ENCODE measurements around the gene CDK5RAP2.

Gene CDK5RAP2

GRCh38 chr9:120385606-120386389, 194.2 kb downstream of the CDK5RAP2 start:
- Histone ChIP-seq H3K27ac (replicated peaks) (no peak overlapping the region), H3K27me3 (ENCODE audit: insufficient read depth, poor library complexity, severe bottlenecking) (no peaks in the 10 kb centered on the region), H3K4me3 (replicated peaks; ENCODE audit: insufficient read depth, low read length) (no peak overlapping the region)
- DNase-seq (ENCODE audit: low read depth in 1 of 2, low spot score in 1 of 2): no peak
- TF ChIP-seq SPI1 (IDR thresholded peaks at IDR 0.05; ENCODE audit: borderline replicate concordance, low read depth): no peak
- TF ChIP-seq, protein P1, sequence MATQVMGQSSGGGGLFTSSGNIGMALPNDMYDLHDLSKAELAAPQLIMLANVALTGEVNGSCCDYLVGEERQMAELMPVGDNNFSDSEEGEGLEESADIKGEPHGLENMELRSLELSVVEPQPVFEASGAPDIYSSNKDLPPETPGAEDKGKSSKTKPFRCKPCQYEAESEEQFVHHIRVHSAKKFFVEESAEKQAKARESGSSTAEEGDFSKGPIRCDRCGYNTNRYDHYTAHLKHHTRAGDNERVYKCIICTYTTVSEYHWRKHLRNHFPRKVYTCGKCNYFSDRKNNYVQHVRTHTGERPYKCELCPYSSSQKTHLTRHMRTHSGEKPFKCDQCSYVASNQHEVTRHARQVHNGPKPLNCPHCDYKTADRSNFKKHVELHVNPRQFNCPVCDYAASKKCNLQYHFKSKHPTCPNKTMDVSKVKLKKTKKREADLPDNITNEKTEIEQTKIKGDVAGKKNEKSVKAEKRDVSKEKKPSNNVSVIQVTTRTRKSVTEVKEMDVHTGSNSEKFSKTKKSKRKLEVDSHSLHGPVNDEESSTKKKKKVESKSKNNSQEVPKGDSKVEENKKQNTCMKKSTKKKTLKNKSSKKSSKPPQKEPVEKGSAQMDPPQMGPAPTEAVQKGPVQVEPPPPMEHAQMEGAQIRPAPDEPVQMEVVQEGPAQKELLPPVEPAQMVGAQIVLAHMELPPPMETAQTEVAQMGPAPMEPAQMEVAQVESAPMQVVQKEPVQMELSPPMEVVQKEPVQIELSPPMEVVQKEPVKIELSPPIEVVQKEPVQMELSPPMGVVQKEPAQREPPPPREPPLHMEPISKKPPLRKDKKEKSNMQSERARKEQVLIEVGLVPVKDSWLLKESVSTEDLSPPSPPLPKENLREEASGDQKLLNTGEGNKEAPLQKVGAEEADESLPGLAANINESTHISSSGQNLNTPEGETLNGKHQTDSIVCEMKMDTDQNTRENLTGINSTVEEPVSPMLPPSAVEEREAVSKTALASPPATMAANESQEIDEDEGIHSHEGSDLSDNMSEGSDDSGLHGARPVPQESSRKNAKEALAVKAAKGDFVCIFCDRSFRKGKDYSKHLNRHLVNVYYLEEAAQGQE (IDR thresholded peaks at IDR 0.05; ENCODE audit: insufficient replicate concordance, low read depth): no peak
- TF ChIP-seq POLR2AphosphoS5 (IDR thresholded peaks at IDR 0.05; ENCODE audit: low read depth): no peak
- TF ChIP-seq GABPA (IDR thresholded peaks at IDR 0.05; ENCODE audit: low read depth): no peak
- TF ChIP-seq, protein P2, sequence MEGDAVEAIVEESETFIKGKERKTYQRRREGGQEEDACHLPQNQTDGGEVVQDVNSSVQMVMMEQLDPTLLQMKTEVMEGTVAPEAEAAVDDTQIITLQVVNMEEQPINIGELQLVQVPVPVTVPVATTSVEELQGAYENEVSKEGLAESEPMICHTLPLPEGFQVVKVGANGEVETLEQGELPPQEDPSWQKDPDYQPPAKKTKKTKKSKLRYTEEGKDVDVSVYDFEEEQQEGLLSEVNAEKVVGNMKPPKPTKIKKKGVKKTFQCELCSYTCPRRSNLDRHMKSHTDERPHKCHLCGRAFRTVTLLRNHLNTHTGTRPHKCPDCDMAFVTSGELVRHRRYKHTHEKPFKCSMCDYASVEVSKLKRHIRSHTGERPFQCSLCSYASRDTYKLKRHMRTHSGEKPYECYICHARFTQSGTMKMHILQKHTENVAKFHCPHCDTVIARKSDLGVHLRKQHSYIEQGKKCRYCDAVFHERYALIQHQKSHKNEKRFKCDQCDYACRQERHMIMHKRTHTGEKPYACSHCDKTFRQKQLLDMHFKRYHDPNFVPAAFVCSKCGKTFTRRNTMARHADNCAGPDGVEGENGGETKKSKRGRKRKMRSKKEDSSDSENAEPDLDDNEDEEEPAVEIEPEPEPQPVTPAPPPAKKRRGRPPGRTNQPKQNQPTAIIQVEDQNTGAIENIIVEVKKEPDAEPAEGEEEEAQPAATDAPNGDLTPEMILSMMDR (IDR thresholded peaks at IDR 0.05; ENCODE audit: insufficient read depth, low read length): no peak

DNA sequence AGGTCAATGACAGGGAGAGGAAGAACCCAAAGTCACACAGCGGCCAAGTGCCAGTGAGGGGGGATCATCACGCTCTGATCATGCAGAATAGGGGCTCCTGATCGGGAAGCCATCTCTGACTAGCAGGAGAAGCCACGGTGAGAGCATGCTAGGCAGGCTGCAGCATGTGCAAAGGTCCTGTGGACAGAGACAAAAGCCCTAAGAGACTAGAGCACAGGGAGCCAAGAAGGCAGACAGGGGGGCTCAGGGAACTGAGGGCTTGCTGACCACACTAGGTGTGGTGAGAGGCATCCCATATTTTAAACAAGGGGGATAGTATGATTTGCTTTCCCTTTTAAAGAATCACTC, 195.1 kb downstream of the CDK5RAP2 start:
- H3K27me3 ChIP-seq (ENCODE audit: insufficient read depth, poor library complexity, severe bottlenecking): no peaks in the 10 kb centered on the region
- DNase-seq (ENCODE audit: low read depth in 1 of 2, low spot score in 1 of 2): no peak
- TF ChIP-seq, protein P2 (IDR thresholded peaks at IDR 0.05; ENCODE audit: insufficient read depth, low read length): no peak
- TF ChIP-seq POLR2AphosphoS5 (IDR thresholded peaks at IDR 0.05; ENCODE audit: low read depth) (no peak), SPI1 (IDR thresholded peaks at IDR 0.05; ENCODE audit: borderline replicate concordance, low read depth) (no peak), GABPA (IDR thresholded peaks at IDR 0.05; ENCODE audit: low read depth) (no peak)
- TF ChIP-seq, protein P1 (IDR thresholded peaks at IDR 0.05; ENCODE audit: insufficient replicate concordance, low read depth): no peak
- H3K27ac ChIP-seq (replicated peaks): no peak overlapping the region
- H3K4me3 ChIP-seq (replicated peaks; ENCODE audit: insufficient read depth, low read length): no peak overlapping the region

- no peak for DNase-seq (ENCODE audit: low read depth in 1 of 2, low spot score in 1 of 2)
- Histone ChIP-seq H3K27me3 (ENCODE audit: insufficient read depth, poor library complexity, severe bottlenecking) (no peaks in the 10 kb centered on the region), H3K4me3 (replicated peaks; ENCODE audit: insufficient read depth, low read length) (no peak overlapping the region), H3K27ac (replicated peaks) (no peak overlapping the region)
- TF ChIP-seq POLR2AphosphoS5 (IDR thresholded peaks at IDR 0.05; ENCODE audit: low read depth): no peak; the same call in 1 of the 2 replicates
- TF ChIP-seq, protein P1 (IDR thresholded peaks at IDR 0.05; ENCODE audit: insufficient replicate concordance, low read depth): no peak
- TF ChIP-seq, protein P2 (IDR thresholded peaks at IDR 0.05; ENCODE audit: insufficient read depth, low read length): no peak
- no peak for TF ChIP-seq SPI1 (IDR thresholded peaks at IDR 0.05; ENCODE audit: borderline replicate concordance, low read depth)
- TF ChIP-seq GABPA (IDR thresholded peaks at IDR 0.05; ENCODE audit: low read depth): no peak
Measured at GRCh38 chr9:120383999-120384924, 195.7 kb downstream of the CDK5RAP2 start.
